HepG2 (cell line): Measurements from ENCODE around the gene TBX19. TPM values are rescaled to one million over a fixed set of nuclear protein-coding genes. Genes with fewer than 3 reads are reported as not detected.

Experiments used
- ATAC-seq: fragments of 200-7000 bp; cut with Tn5 transposase; 3 replicates; pipeline ENCODE4 v1.9.1; 2020; ENCODE audit warnings: mild to moderate bottlenecking, moderate library complexity
- BruUV-seq: library from RNA; stranded (reverse); fragments of 400-500 nt; replicated peaks from 2 replicates; lab custom pipeline; 2021; lab: Mats Ljungman, UMichigan
- CTCF ChIA-PET: fragments of 300-600 bp; formaldehyde crosslinking; extraction: SDS; loops from one replicate; lab custom pipeline; 2021; ENCODE audit warnings: low total read pairs, inconsistent platforms, low intra/inter-chr PET ratio; lab: Yijun Ruan, JAX
- POLR2A ChIA-PET: fragments of 350-600 bp; sonication (Branson Sonifier 250); formaldehyde crosslinking; loops from one replicate; lab custom pipeline; 2020; ENCODE audit warnings: antibody characterized with exemption, inconsistent platforms; lab: Yijun Ruan, JAX
- DNase-seq: peaks from one replicate; pipeline ENCODE4 v3.0.0-alpha.2; 2015; ENCODE audit warnings: low spot score
- FAIRE-seq: peaks from 3 replicates; lab custom pipeline; 2011; peaks lifted over from hg19 to GRCh38; lab: Jason Lieb, UNC
- H2AFZ ChIP-seq: one replicate; pipeline ENCODE4 v1.6.1; 2011; ENCODE audit warnings: low read length, inconsistent platforms
- H3K27ac ChIP-seq: fragments of 300-600 bp; 3 replicates; pipeline ENCODE4 v1.8.0; 2011; ENCODE audit warnings: mixed run types, mild to moderate bottlenecking, mixed read lengths, low read length, inconsistent platforms; ENCODE audit not compliant: insufficient read depth; ENCODE audit errors: extremely low read length
- H3K27me3 ChIP-seq, 2 experiments: fragments of 200-600 bp in 1 of 2; 2 replicates in 1 of 2; 3 replicates in 1 of 2; pipeline versions ENCODE4 v1.6.0 to v1.8.0; 2011; ENCODE audit warnings: low read length in 2 of 2, mild to moderate bottlenecking in 2 of 2, moderate library complexity in 2 of 2, inconsistent platforms in 1 of 2; ENCODE audit not compliant: insufficient read depth in 2 of 2, control insufficient read depth in 1 of 2
- H3K36me3 ChIP-seq, 2 experiments: fragments of 200-600 bp in 1 of 2; replicated peaks in 1 of 2; 2 replicates in 1 of 2; 3 replicates in 1 of 2; pipeline versions ENCODE4 v1.5.1 to v1.8.0; 2011; ENCODE audit warnings: low read length in 2 of 2, inconsistent platforms in 1 of 2; ENCODE audit not compliant: insufficient read depth in 2 of 2, control insufficient read depth in 1 of 2
- H3K4me1 ChIP-seq: 2 replicates; pipeline ENCODE4 v1.5.1; 2012; ENCODE audit warnings: low read length, inconsistent platforms; ENCODE audit not compliant: insufficient read depth
- H3K4me2 ChIP-seq: 2 replicates; pipeline ENCODE4 v1.6.0; 2011; ENCODE audit warnings: low read depth, low read length, inconsistent platforms
- H3K4me3 ChIP-seq, 3 experiments: fragments of 200-600 bp in 1 of 3; sonication (generic), shearing (Covaris generic) in 1 of 3; replicated peaks in 1 of 3; 2 replicates each; pipeline ENCODE4 v1.5.1; 2011 to 2016; ENCODE audit warnings: low read length in 3 of 3, inconsistent platforms in 2 of 3, low read depth in 2 of 3, mild to moderate bottlenecking in 2 of 3, control low read depth in 1 of 3, mixed read lengths in 1 of 3; ENCODE audit not compliant: insufficient read depth in 1 of 3
- H3K79me2 ChIP-seq: one replicate; pipeline ENCODE4 v1.6.1; 2011; ENCODE audit warnings: low read length, inconsistent platforms; ENCODE audit not compliant: insufficient read depth
- H3K9ac ChIP-seq: 2 replicates; pipeline ENCODE4 v1.6.0; 2011; ENCODE audit warnings: mild to moderate bottlenecking, low read depth, low read length, inconsistent platforms; ENCODE audit not compliant: insufficient read depth
- H3K9me3 ChIP-seq: 2 replicates; pipeline ENCODE4 v1.5.1; 2012; ENCODE audit warnings: mild to moderate bottlenecking, low read length
- H4K20me1 ChIP-seq: 2 replicates; pipeline ENCODE4 v1.6.0; 2011; ENCODE audit warnings: inconsistent platforms, mild to moderate bottlenecking, low read length, moderate library complexity; ENCODE audit not compliant: insufficient read depth
- CCDC6 ChIP-seq: sonication (generic); formaldehyde crosslinking; IDR thresholded peaks from 2 replicates; pipeline ENCODE4 v1.8.1; 2022; ENCODE audit warnings: mild to moderate bottlenecking, missing genetic modification reagents, moderate library complexity
- GABPB1 ChIP-seq: IDR thresholded peaks from 2 replicates; pipeline ENCODE4 v1.6.1; 2016; ENCODE audit warnings: mild to moderate bottlenecking, missing genetic modification reagents, moderate library complexity, missing compliant biosample characterization
- KLF13 ChIP-seq: sonication (generic); formaldehyde crosslinking; IDR thresholded peaks from 2 replicates; pipeline ENCODE4 v1.4.0; 2020; ENCODE audit warnings: mild to moderate bottlenecking, missing genetic modification reagents
- RAD51 ChIP-seq: fragments of 450-650 bp; IDR thresholded peaks from 2 replicates; pipeline ENCODE4 v1.6.1; 2016; ENCODE audit warnings: borderline replicate concordance
- SIX1 ChIP-seq: sonication (generic); formaldehyde crosslinking; IDR thresholded peaks from 2 replicates; pipeline ENCODE4 v1.4.0; 2020; ENCODE audit warnings: missing genetic modification reagents, borderline replicate concordance
- THAP9 ChIP-seq: sonication (generic); formaldehyde crosslinking; IDR thresholded peaks from 2 replicates; pipeline ENCODE4; 2020; ENCODE audit warnings: missing genetic modification reagents, mild to moderate bottlenecking, borderline replicate concordance
- TOE1 ChIP-seq: sonication (generic); formaldehyde crosslinking; IDR thresholded peaks from 2 replicates; pipeline ENCODE4 v1.4.0; 2020; ENCODE audit warnings: mild to moderate bottlenecking, missing genetic modification reagents
- TOPORS ChIP-seq: sonication (generic); formaldehyde crosslinking; IDR thresholded peaks from 2 replicates; pipeline ENCODE4 v1.8.0; 2023; ENCODE audit warnings: mild to moderate bottlenecking, missing genetic modification reagents
- TRAFD1 ChIP-seq: sonication (generic); formaldehyde crosslinking; IDR thresholded peaks from 2 replicates; pipeline ENCODE4 v1.5.1; 2020; ENCODE audit warnings: missing genetic modification reagents, mild to moderate bottlenecking, borderline replicate concordance
- ZFP36L2 ChIP-seq: sonication (generic); formaldehyde crosslinking; IDR thresholded peaks from 2 replicates; pipeline ENCODE4 v1.4.0; 2020; ENCODE audit warnings: missing genetic modification reagents
- ZNF773 ChIP-seq: sonication (generic); formaldehyde crosslinking; IDR thresholded peaks from 2 replicates; pipeline ENCODE4 v1.4.0; 2020; ENCODE audit warnings: missing genetic modification reagents, borderline replicate concordance
- WGBS: methylation state at CpG from one replicate; pipeline ENCODE4 v1.1.6; 2017; ENCODE audit warnings: low lambda C conversion rate; 5-methylcytosine and 5-hydroxymethylcytosine counted together
- in situ Hi-C: cut with HindIII; loops from 2 replicates; pipeline ENCODE4 v1.10.0; 2017; ENCODE audit warnings: low pct_unique_long_range_greater_than_20kb; ENCODE audit not compliant: extremely low pct_ligation_motif_present
- intact Hi-C: fragments of 100-400 bp; cut with micrococcal nuclease; formaldehyde crosslinking; loops from one replicate; pipeline ENCODE4 v1.10.0; 2022; ENCODE audit not compliant: unreplicated experiment
- polyA plus RNA-seq, 8 experiments: library from polyadenylated mRNA; depleted of rRNA in 3 of 8; stranded (reverse) in 7 of 8; unstranded in 1 of 8; fragments of >200 nt; fragmentation: Illumina TruSeq in 4 of 8; extraction: Trizol in 4 of 8; gene quantifications; 2 replicates each; pipeline versions ENCODE4 v1.2.1 to v1.2.3, GENCODE V29; 2011 to 2016; ENCODE audit warnings: low read depth in 4 of 8, missing spikeins in 1 of 8, mixed read lengths in 1 of 8; ENCODE audit not compliant: insufficient read depth in 1 of 8
- total RNA-seq, 5 experiments: library from RNA; depleted of rRNA; stranded (reverse); fragments of >200 nt; fragmentation: Illumina TruSeq; extraction: Trizol; gene quantifications; 2 replicates each; pipeline ENCODE4 v1.2.3, GENCODE V29; 2016; ENCODE audit warnings: low read depth in 1 of 5
- TF ChIP-seq, protein P1 (sequence below): IDR thresholded peaks from 2 replicates; pipeline ENCODE4 v1.6.1; 2016; ENCODE audit warnings: low read depth
- TF ChIP-seq, protein P2 (sequence below): sonication (generic); formaldehyde crosslinking; IDR thresholded peaks from 2 replicates; pipeline ENCODE4 v1.8.1; 2023; ENCODE audit warnings: mild to moderate bottlenecking, missing genetic modification reagents

The TBX19 gene
- total and polyA plus RNA-seq, 2 of the 13 experiments (the other 11 are each of a cell fraction or from before 2014, with no cell fraction given): 0.31 to 1.4 TPM

- H3K27ac ChIP-seq: no peak overlapping the region
- ChIA-PET CTCF (no interaction called here), POLR2A (no interaction called here)
- 31% methylated on average over 3 of the region's 3 CpGs for WGBS
- no peak overlapping the region for H3K9ac ChIP-seq
- intact Hi-C loops: no loop called here
- no peaks in the 10 kb centered on the region for H3K9me3 ChIP-seq
- H3K4me2 ChIP-seq: no peak overlapping the region
- BruUV-seq: no TSS peak
- H3K36me3 ChIP-seq: no peaks in the 10 kb centered on the region
- TF ChIP-seq, protein P1, sequence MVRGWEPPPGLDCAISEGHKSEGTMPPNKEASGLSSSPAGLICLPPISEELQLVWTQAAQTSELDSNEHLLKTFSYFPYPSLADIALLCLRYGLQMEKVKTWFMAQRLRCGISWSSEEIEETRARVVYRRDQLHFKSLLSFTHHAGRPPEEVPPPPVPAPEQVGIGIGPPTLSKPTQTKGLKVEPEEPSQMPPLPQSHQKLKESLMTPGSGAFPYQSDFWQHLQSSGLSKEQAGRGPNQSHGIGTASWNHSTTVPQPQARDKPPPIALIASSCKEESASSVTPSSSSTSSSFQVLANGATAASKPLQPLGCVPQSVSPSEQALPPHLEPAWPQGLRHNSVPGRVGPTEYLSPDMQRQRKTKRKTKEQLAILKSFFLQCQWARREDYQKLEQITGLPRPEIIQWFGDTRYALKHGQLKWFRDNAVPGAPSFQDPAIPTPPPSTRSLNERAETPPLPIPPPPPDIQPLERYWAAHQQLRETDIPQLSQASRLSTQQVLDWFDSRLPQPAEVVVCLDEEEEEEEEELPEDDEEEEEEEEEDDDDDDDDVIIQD: no peak
- TF ChIP-seq ZNF773 (no peak), ZFP36L2 (no peak), SIX1 (CRISPR knock-in tag) (no peak), TRAFD1 (CRISPR knock-in tag) (no peak), KLF13 (no peak), GABPB1 (CRISPR knock-in tag) (no peak), TOE1 (CRISPR knock-in tag) (no peak), RAD51 (no peak), CCDC6 (CRISPR knock-in tag) (no peak), TOPORS (CRISPR knock-in tag) (no peak), THAP9 (CRISPR knock-in tag) (no peak)
- TF ChIP-seq, protein P2, sequence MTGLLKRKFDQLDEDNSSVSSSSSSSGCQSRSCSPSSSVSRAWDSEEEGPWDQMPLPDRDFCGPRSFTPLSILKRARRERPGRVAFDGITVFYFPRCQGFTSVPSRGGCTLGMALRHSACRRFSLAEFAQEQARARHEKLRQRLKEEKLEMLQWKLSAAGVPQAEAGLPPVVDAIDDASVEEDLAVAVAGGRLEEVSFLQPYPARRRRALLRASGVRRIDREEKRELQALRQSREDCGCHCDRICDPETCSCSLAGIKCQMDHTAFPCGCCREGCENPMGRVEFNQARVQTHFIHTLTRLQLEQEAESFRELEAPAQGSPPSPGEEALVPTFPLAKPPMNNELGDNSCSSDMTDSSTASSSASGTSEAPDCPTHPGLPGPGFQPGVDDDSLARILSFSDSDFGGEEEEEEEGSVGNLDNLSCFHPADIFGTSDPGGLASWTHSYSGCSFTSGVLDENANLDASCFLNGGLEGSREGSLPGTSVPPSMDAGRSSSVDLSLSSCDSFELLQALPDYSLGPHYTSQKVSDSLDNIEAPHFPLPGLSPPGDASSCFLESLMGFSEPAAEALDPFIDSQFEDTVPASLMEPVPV (CRISPR knock-in tag): no peak
- TF ChIP-seq, all 625 proteins: peak for 0
- H4K20me1 ChIP-seq: no peaks in the 10 kb centered on the region
- H2AFZ ChIP-seq: no peak overlapping the region
- peaks cover 0 to 3% of the 10 kb centered on the region in 2 experiments; a peak in 2 of 5 replicates for H3K27me3 ChIP-seq
- DNase-seq: no peak
- ATAC-seq: no peak
- in situ Hi-C loops: loop anchor here (10.0 kb wide), 1 partner anchor 244 kb away; no protein-coding TSS in a partner anchor
- H3K4me3 ChIP-seq: no peak overlapping the region
- no peaks in the 10 kb centered on the region for H3K79me2 ChIP-seq
- no peak for FAIRE-seq
- peaks cover 11% of the 10 kb centered on the region for H3K4me1 ChIP-seq
Measured at GRCh38 chr1:168340781-168341482, 60.3 kb downstream of the TBX19 start.
